PC-3 (cell line): ENCODE results near the gene UBE2Q2. TPM values are rescaled to one million over a fixed set of nuclear protein-coding genes. Genes with fewer than 3 reads are reported as not detected.

Experiments used
- ATAC-seq: fragments of 200-7000 bp; cut with Tn5 transposase; 2 replicates; pipeline ENCODE4 v1.9.1; 2020; ENCODE audit warnings: mild to moderate bottlenecking, moderate library complexity
- BruUV-seq: library from RNA; stranded (reverse); fragments of 400-500 nt; replicated peaks from 2 replicates; lab custom pipeline; 2021; lab: Mats Ljungman, UMichigan
- CTCF ChIA-PET: fragments of 300-600 bp; sonication (Branson Sonifier 250); formaldehyde crosslinking; loops from one replicate; lab custom pipeline; 2022; ENCODE audit warnings: antibody characterized with exemption; lab: Charles Lee
- POLR2A ChIA-PET: fragments of 300-600 bp; sonication (Branson Sonifier 250); formaldehyde crosslinking; loops from one replicate; lab custom pipeline; 2022; ENCODE audit warnings: antibody characterized with exemption; ENCODE audit not compliant: unreplicated experiment; lab: Charles Lee
- DNase-seq: peaks from one replicate; pipeline ENCODE4 v3.0.0-alpha.2; 2015
- H2AFZ ChIP-seq: fragments of 300-600 bp; sonication (generic); 2 replicates; pipeline ENCODE4 v1.6.0; 2016; ENCODE audit warnings: antibody characterized with exemption, low read length
- H3F3A ChIP-seq: fragments of 300-600 bp; sonication (generic); one replicate; pipeline ENCODE4 v1.6.0; 2017; ENCODE audit warnings: antibody characterized with exemption, low read length, control low read depth, mild to moderate bottlenecking; ENCODE audit not compliant: unreplicated experiment
- H3K27ac ChIP-seq: fragments of 300-600 bp; sonication (generic); 2 replicates; pipeline ENCODE4 v1.5.1; 2016; ENCODE audit warnings: mild to moderate bottlenecking, low read length
- H3K27me3 ChIP-seq: fragments of 300-600 bp; sonication (generic); 2 replicates; pipeline ENCODE4 v1.6.1; 2016; ENCODE audit warnings: low read length, mixed read lengths
- H3K36me3 ChIP-seq: fragments of 300-600 bp; sonication (generic); 2 replicates; pipeline ENCODE4 v1.6.1; 2016; ENCODE audit warnings: low read depth, mixed run types, low read length, mixed read lengths
- H3K4me1 ChIP-seq: fragments of 300-600 bp; sonication (generic); 2 replicates; pipeline ENCODE4 v1.5.1; 2016; ENCODE audit warnings: low read length; ENCODE audit not compliant: insufficient read depth
- H3K4me2 ChIP-seq: fragments of 300-600 bp; sonication (generic); 2 replicates; pipeline ENCODE4 v1.6.0; 2016; ENCODE audit warnings: low read length
- H3K4me3 ChIP-seq: fragments of 300-600 bp; sonication (generic); 2 replicates; pipeline ENCODE4 v1.5.1; 2016; ENCODE audit warnings: mild to moderate bottlenecking, low read length, mixed read lengths
- H3K79me2 ChIP-seq: fragments of 300-600 bp; sonication (generic); 2 replicates; pipeline ENCODE4 v1.6.1; 2017; ENCODE audit warnings: low read length, mixed read lengths
- H3K9ac ChIP-seq: fragments of 300-600 bp; sonication (generic); 2 replicates; pipeline ENCODE4 v1.6.0; 2016; ENCODE audit warnings: mild to moderate bottlenecking, low read length
- H3K9me2 ChIP-seq: fragments of 300-600 bp; sonication (generic); replicated peaks from 2 replicates; pipeline ENCODE4 v1.6.1; 2016; ENCODE audit warnings: mixed run types, low read length, mixed read lengths
- H3K9me3 ChIP-seq: fragments of 300-600 bp; sonication (generic); 2 replicates; pipeline ENCODE4 v1.6.1; 2016; ENCODE audit warnings: low read length, mixed read lengths
- H4K20me1 ChIP-seq: fragments of 300-600 bp; sonication (generic); 2 replicates; pipeline ENCODE4 v1.6.1; 2016; ENCODE audit warnings: low read length, mixed read lengths
- EZH2 ChIP-seq: fragments of 300-600 bp; sonication (generic); IDR thresholded peaks from one replicate; pipeline ENCODE4 v1.6.1; 2017; ENCODE audit warnings: antibody characterized with exemption, mild to moderate bottlenecking, low read length; ENCODE audit not compliant: unreplicated experiment
- EZH2phosphoT487 ChIP-seq: fragments of 300-600 bp; sonication (generic); IDR thresholded peaks from 2 replicates; pipeline ENCODE4 v1.6.1; 2018; ENCODE audit warnings: mild to moderate bottlenecking, antibody characterized with exemption, low read length, borderline replicate concordance
- intact Hi-C: fragments of 100-400 bp; cut with micrococcal nuclease; formaldehyde crosslinking; loops from 2 replicates; pipeline ENCODE4 v1.9.0; 2023
- total RNA-seq: library from RNA; depleted of rRNA; stranded (reverse); fragments of >200 nt; gene quantifications from 2 replicates; pipeline ENCODE4 v1.2.3, GENCODE V29; 2014
- TF ChIP-seq, protein P1 (sequence below): fragments of 300-600 bp; sonication (generic); conservative IDR thresholded peaks from 2 replicates; pipeline ENCODE4 v1.5.1; 2017; ENCODE audit warnings: antibody characterized with exemption, low read depth, mild to moderate bottlenecking, low read length

The UBE2Q2 gene
- total RNA-seq, 1 experiment from 2014 or later, result 20.3 TPM

DNA sequence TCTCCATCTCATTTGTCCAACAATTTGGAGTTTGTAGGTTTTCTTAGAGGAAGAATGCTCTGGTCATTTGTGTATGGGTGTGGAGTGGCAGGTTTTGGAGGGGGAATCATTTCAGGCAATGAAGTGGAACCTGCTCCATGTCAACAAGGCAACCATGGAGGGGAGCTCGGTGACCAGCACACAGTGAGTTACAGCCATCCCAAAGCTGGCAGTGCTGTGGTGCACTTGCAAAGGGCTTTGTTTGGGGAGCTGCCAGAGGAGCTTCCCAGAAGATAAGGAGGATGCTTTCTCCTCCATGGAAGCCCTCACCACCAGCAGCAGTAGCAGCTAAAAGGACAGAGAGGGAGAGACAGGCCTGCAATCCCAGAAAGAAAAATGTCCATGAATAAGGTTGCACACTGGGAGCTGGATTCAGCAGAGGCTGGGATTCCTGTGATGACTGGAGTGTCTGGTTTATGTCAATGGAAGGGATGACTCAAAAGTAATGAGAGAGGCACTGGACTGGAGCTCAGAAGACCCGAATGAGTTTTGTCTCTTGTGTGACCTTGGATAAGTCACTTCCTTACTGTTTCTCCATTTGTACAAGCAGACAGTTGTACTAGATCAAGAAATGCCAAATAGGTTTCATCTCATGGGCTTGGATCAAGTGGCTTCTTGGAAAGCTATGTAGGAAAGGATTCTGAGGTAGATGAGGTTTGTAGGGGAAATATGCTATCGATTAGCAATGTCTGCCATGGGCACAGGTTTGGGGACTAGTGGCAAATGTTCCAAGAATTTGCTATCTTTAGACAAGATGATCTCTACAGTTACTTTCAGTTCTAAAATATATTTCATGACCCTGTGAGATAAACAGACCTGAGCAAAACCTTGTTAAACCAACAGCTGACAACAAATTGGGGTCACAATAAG is 27.2 kb upstream of the UBE2Q2 start:
- POLR2A ChIA-PET, result no interaction called here
- Histone ChIP-seq H4K20me1 (no peaks in the 10 kb centered on the region), H2AFZ (no peak overlapping the region), H3K27ac (no peak overlapping the region), H3F3A (no peaks in the 10 kb centered on the region), H3K4me3 (no peak overlapping the region), H3K9me3 (no peaks in the 10 kb centered on the region), H3K79me2 (no peaks in the 10 kb centered on the region), H3K4me1 (no peaks in the 10 kb centered on the region), H3K36me3 (no peaks in the 10 kb centered on the region), H3K27me3 (no peaks in the 10 kb centered on the region), H3K9me2 (no peaks in the 10 kb centered on the region), H3K9ac (no peak overlapping the region), H3K4me2 (no peak overlapping the region)
- BruUV-seq, result no TSS peak
- no peak for TF ChIP-seq EZH2
- TF ChIP-seq EZH2phosphoT487, result no peak
- TF ChIP-seq, protein P1, sequence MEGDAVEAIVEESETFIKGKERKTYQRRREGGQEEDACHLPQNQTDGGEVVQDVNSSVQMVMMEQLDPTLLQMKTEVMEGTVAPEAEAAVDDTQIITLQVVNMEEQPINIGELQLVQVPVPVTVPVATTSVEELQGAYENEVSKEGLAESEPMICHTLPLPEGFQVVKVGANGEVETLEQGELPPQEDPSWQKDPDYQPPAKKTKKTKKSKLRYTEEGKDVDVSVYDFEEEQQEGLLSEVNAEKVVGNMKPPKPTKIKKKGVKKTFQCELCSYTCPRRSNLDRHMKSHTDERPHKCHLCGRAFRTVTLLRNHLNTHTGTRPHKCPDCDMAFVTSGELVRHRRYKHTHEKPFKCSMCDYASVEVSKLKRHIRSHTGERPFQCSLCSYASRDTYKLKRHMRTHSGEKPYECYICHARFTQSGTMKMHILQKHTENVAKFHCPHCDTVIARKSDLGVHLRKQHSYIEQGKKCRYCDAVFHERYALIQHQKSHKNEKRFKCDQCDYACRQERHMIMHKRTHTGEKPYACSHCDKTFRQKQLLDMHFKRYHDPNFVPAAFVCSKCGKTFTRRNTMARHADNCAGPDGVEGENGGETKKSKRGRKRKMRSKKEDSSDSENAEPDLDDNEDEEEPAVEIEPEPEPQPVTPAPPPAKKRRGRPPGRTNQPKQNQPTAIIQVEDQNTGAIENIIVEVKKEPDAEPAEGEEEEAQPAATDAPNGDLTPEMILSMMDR, result no peak
- intact Hi-C loops, result no loop called here
- no peak for ATAC-seq
- DNase-seq, result no peak
- CTCF ChIA-PET, result no interaction called here

DNA sequence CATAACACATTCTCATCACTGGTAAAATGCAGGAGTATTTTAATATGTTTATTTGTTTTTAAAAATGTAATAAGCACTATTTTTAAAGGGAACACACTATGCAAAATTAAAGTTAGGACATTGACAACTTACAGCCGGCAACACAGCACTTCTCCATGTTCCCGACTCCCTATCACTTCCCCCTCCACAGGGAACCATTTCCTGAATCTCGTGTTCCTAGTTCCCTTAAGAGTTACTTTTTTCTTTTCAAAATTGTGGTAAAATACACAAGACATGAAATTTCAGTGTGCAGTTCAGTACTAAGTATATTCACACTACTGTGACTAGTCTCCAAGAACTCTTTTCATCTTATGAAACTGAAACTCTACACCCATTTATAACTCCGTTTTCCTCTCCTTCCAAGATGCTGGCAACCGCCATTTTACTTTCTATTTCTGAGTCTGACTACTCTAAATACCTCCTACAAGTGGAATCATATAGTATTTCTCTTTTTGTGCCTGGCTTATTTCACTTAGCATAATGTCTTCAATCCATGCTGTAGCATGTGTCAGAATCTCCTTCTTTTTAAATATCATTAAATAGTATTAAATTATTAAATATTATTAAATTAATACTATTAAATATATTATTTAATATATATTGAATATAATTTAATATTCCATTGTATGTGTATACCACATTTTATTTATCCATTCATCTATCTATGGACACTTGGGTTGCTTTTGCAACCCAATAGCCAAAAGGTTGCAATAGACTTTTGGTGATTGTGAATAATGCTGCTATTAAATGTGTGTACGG is 25.9 kb upstream of the UBE2Q2 start:
- Histone ChIP-seq H4K20me1 (no peaks in the 10 kb centered on the region), H2AFZ (peak overlapping the region; percentile 64; the same call in 1 of the 2 replicates), H3F3A (no peaks in the 10 kb centered on the region), H3K4me1 (no peaks in the 10 kb centered on the region), H3K36me3 (no peaks in the 10 kb centered on the region), H3K79me2 (no peaks in the 10 kb centered on the region), H3K27me3 (no peaks in the 10 kb centered on the region), H3K27ac (no peak overlapping the region), H3K4me3 (no peak overlapping the region), H3K4me2 (no peak overlapping the region), H3K9me2 (no peaks in the 10 kb centered on the region), H3K9me3 (no peaks in the 10 kb centered on the region), H3K9ac (no peak overlapping the region)
- no TSS peak for BruUV-seq
- ChIA-PET POLR2A (no interaction called here), CTCF (no interaction called here)
- TF ChIP-seq, protein P1, result no peak
- TF ChIP-seq EZH2phosphoT487, result no peak
- no peak for TF ChIP-seq EZH2
- intact Hi-C loops, result no loop called here
- ATAC-seq (no peak), DNase-seq (no peak)
